Body of pancreas (tissue), 4 donors: ENCODE measurements around the gene ARHGEF17.

Experiments used
- CTCF ChIP-seq, 7 experiments: fragments of 450-650 bp in 4 of 7; fragments of 200-600 bp in 3 of 7; sonication (generic) in 3 of 7; IDR thresholded peaks; one replicate each; pipeline ENCODE4 v1.5.1; 2016 to 2019; ENCODE audit warnings: antibody characterized with exemption in 7 of 7
- POLR2A ChIP-seq, 3 donors: fragments of 450-650 bp; IDR thresholded peaks; one replicate each; pipeline ENCODE4 v1.6.1; 2016; ENCODE audit warnings: antibody characterized with exemption in 3 of 3, mild to moderate bottlenecking in 2 of 3

GRCh38 chr11:73403541-73403940, 95.5 kb downstream of the ARHGEF17 start:
- TF ChIP-seq CTCF (IDR thresholded peaks at IDR 0.05) (no peak), POLR2A (IDR thresholded peaks at IDR 0.05) (no peak)
